Ascending aorta (tissue), 2 donors: ENCODE measurements around the gene BCOR. TPM values are rescaled to one million over a fixed set of nuclear protein-coding genes. Genes with fewer than 3 reads are reported as not detected.

Source experiments
- DNase-seq, 2 donors: peaks; one replicate each; pipeline ENCODE4 v3.0.0-alpha.2; 2019; ENCODE audit warnings: low spot score in 2 of 2
- H3K27ac ChIP-seq, 2 donors: fragments of 200-600 bp; sonication (generic); one replicate each; pipeline ENCODE4 v1.5.1; 2016 to 2017; ENCODE audit warnings: mild to moderate bottlenecking in 1 of 2
- H3K27me3 ChIP-seq: fragments of 200-600 bp; sonication (generic); one replicate; pipeline ENCODE4 v1.5.1; 2017
- H3K36me3 ChIP-seq, 2 donors: fragments of 200-600 bp; sonication (generic); one replicate each; pipeline ENCODE4 v1.5.1; 2016
- H3K4me1 ChIP-seq, 2 donors: fragments of 200-600 bp; sonication (generic); one replicate each; pipeline ENCODE4 v1.5.1; 2016 to 2017; ENCODE audit warnings: mild to moderate bottlenecking in 1 of 2
- H3K4me3 ChIP-seq, 2 donors: fragments of 200-600 bp; sonication (generic); one replicate each; pipeline ENCODE4 v1.5.1; 2016 to 2017; ENCODE audit warnings: mild to moderate bottlenecking in 1 of 2
- H3K9me3 ChIP-seq, 2 donors: fragments of 200-600 bp; sonication (generic); one replicate each; pipeline ENCODE4 v1.5.1; 2016
- CTCF ChIP-seq, 3 experiments: fragments of 200-600 bp in 2 of 3; fragments of 450-650 bp in 1 of 3; sonication (generic) in 2 of 3; IDR thresholded peaks; one replicate each; pipeline ENCODE4 v1.5.1; 2016 to 2019; ENCODE audit warnings: antibody characterized with exemption in 3 of 3, mild to moderate bottlenecking in 1 of 3, moderate library complexity in 1 of 3
- intact Hi-C: fragments of 100-400 bp; cut with DNase I; formaldehyde crosslinking; loops from one replicate; pipeline ENCODE4 v1.15.1; 2023
- total RNA-seq: library from RNA; depleted of rRNA; stranded (reverse); fragments of >200 nt; gene quantifications from one replicate; pipeline ENCODE4 v1.1.0, GENCODE V29; 2016

BCOR gene
- total RNA-seq, 1 donor from 2014 or later: 26.7 TPM

- no peaks in the 10 kb centered on the region for H3K36me3 ChIP-seq
- H3K4me1 ChIP-seq: no peaks in the 10 kb centered on the region
- peak in 1 of 2 donors; percentile 11 for DNase-seq
- H3K4me3 ChIP-seq: no peak overlapping the region
- H3K27ac ChIP-seq: no peak overlapping the region
- intact Hi-C loops: no loop called here
- H3K27me3 ChIP-seq: no peaks in the 10 kb centered on the region
- no peak for TF ChIP-seq CTCF (IDR thresholded peaks at IDR 0.05)
- H3K9me3 ChIP-seq: peaks cover 5 to 8% of the 10 kb centered on the region in 2 donors
Measured at GRCh38 chrX:40041915-40042314, 55.8 kb downstream of the BCOR start.

GRCh38 chrX:40040686-40041461 is 56.9 kb downstream of the BCOR start:
- Histone ChIP-seq H3K36me3 (no peaks in the 10 kb centered on the region), H3K9me3 (peaks cover 5 to 8% of the 10 kb centered on the region in 2 donors), H3K4me1 (no peaks in the 10 kb centered on the region), H3K27ac (no peak overlapping the region), H3K4me3 (no peak overlapping the region), H3K27me3 (no peaks in the 10 kb centered on the region)
- TF ChIP-seq CTCF (IDR thresholded peaks at IDR 0.05): no peak
- intact Hi-C loops: no loop called here
- DNase-seq: no peak

- TF ChIP-seq CTCF (IDR thresholded peaks at IDR 0.05): no peak
- Histone ChIP-seq H3K4me1 (no peaks in the 10 kb centered on the region), H3K27ac (no peak overlapping the region), H3K36me3 (no peaks in the 10 kb centered on the region), H3K9me3 (peaks cover 5 to 8% of the 10 kb centered on the region in 2 donors), H3K27me3 (no peaks in the 10 kb centered on the region), H3K4me3 (no peak overlapping the region)
- intact Hi-C loops: no loop called here
- DNase-seq: no peak
Measured at GRCh38 chrX:40039887-40040286, 57.9 kb downstream of the BCOR start.

GRCh38 chrX:40037367-40037766 is 60.4 kb downstream of the BCOR start:
- H3K9me3 ChIP-seq: peaks cover 0 to 8% of the 10 kb centered on the region in 2 donors
- no peak overlapping the region for H3K4me3 ChIP-seq
- TF ChIP-seq CTCF (IDR thresholded peaks at IDR 0.05): no peak
- no peak overlapping the region for H3K27ac ChIP-seq
- H3K27me3 ChIP-seq: no peaks in the 10 kb centered on the region
- H3K36me3 ChIP-seq: no peaks in the 10 kb centered on the region
- intact Hi-C loops: no loop called here
- H3K4me1 ChIP-seq: no peaks in the 10 kb centered on the region
- no peak for DNase-seq

- Histone ChIP-seq H3K4me1 (no peaks in the 10 kb centered on the region), H3K36me3 (no peaks in the 10 kb centered on the region), H3K4me3 (no peak overlapping the region), H3K27ac (no peak overlapping the region), H3K9me3 (peaks cover 0 to 8% of the 10 kb centered on the region in 2 donors), H3K27me3 (no peaks in the 10 kb centered on the region)
- TF ChIP-seq CTCF (IDR thresholded peaks at IDR 0.05): no peak
- DNase-seq: no peak
- intact Hi-C loops: no loop called here
Measured at GRCh38 chrX:40035726-40036125, 62.0 kb downstream of the BCOR start.
